Measurements from ENCODE around the gene ARHGAP15.

- TF ChIP-seq POLR2A (IDR thresholded peaks at IDR 0.05) (no peak), CTCF (IDR thresholded peaks at IDR 0.05) (no peak)
Measured at GRCh38 chr2:143779021-143779420, 649.8 kb downstream of the ARHGAP15 start.
